ENCODE measurements around the gene SPRING1.

The SPRING1 gene

DNA sequence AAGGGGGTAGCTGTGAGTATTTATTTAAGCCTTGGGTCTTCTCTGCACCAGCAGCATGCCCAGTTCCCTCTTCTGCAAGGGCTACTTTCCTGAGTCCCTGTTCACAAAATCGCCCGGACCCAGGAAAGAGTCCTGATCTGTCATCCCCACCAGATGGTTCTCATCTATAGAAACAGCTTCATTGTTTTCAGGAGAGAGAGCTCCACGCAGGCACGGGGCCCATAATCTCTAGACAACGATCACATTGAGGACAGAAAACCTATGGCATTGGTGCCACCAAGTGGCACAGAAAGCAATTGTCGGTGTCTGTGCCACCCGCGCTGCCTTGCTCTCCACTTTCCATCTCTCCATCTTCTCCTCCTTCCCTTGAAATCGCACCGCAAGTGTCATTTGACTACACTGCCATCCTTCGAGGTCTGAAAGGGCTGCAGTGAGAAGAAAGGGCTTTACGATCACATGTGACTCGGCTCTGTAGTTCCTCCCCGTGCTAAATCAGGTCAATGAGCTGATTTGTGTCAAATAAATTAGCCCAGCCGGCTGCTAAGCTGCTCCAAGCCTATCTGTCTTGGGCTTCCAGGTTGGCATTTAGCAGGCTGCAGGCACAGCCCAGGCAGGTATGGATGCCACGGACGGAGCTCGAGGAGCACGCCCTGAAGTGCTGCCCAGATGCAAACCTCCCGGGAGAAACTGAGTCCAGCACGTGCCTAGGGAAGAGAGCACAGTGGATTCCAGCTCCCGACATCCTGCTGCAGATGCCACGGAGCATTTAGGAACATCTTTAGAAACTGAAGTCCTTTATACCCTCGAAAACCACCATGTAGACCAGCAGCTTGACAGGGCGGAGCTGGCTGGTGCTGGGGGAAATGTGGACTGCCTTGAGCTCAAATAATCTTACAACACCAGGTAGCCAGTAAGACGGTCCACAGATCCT lies 28.8 kb downstream of the SPRING1 start:
- Mint-ChIP-seq H3K9me3 (ENCODE audit: low read depth) (no peaks in the 10 kb centered on the region), H3K36me3 (no peaks in the 10 kb centered on the region), H3K4me1 (ENCODE audit: low read depth) (peaks cover 9% of the 10 kb centered on the region), H3K27me3 (peaks cover 6% of the 10 kb centered on the region), H3K27ac (no peak overlapping the region), H3K4me3 (peak overlapping the region; percentile 76)

DNA sequence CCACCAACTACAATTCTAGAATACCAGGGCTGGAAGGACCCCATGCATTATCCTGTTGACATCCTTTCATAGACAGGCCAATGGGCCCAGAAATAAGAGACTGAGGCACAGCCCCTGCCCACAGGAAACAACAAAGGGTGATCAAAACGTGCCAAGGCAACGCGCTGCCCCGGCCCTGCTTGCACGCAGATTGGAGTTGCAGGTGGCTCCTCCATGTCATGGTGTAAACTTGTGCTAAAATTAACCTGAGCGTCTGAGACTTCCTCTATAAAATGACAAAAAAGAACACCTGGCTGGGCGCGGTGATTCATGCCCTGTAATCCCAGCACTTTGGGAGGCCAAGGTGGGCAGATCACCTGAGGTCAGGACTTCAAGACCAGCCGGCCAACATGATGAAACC lies 30.1 kb downstream of the SPRING1 start:
- no peaks in the 10 kb centered on the region for H3K9me3 Mint-ChIP-seq (ENCODE audit: low read depth)
- H3K27ac Mint-ChIP-seq, result no peak overlapping the region
- H3K27me3 Mint-ChIP-seq, result peaks cover 9% of the 10 kb centered on the region
- peaks cover 2% of the 10 kb centered on the region for H3K36me3 Mint-ChIP-seq
- no peak overlapping the region for H3K4me3 Mint-ChIP-seq
- peaks cover 11% of the 10 kb centered on the region for H3K4me1 Mint-ChIP-seq (ENCODE audit: low read depth)

DNA sequence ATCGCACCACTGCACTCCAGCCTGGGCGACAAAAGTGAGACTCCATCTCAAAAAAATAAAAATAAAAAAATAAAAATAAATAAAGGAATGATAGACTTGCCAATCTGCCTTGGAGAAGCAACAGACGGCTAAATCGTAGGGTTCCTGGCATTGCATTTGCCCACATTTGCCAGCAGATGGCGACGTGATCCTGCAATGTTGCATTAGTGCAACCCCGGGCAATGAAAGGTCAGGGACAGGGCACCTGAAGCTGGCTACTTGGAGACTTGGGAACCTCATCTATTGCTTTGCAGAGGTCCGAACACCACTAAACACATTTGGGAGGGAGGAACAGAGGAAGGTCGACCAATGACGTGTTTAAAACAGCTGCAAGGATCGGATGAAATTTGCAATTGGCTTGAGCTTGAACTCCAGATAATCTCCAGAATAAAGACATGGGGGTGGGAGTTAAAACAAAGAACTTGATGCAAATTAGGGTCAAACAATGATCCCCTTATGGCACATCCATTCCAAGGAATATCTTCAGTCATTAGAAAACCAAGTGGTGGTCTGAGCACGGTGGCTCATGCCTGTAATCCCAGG lies 34.6 kb downstream of the SPRING1 start:
- no peaks in the 10 kb centered on the region for H3K9me3 Mint-ChIP-seq (ENCODE audit: low read depth)
- H3K4me1 Mint-ChIP-seq (ENCODE audit: low read depth), result peaks cover 2% of the 10 kb centered on the region
- peaks cover 2% of the 10 kb centered on the region for H3K36me3 Mint-ChIP-seq
- H3K4me3 Mint-ChIP-seq, result no peak overlapping the region
- no peak overlapping the region for H3K27ac Mint-ChIP-seq
- H3K27me3 Mint-ChIP-seq, result peaks cover 5% of the 10 kb centered on the region

DNA sequence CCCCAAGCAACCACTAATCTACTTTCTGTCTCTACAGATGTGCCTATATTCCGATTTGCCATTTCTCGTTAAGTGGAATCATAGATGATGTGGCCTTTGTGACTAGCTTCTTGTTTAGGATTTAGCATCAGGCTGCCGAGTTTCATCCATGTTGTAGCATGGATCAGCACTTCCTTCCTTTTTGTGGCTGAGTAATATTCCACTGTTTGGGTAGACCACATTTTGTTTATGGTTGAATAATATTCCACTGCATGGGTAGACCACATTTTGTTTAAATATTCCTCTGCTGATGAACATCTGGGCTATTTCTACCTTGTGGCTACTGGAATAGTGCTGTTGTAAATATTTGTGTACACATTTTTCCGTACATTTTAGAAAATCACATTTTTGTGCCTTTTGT lies 36.4 kb downstream of the SPRING1 start:
- no peak overlapping the region for H3K27ac Mint-ChIP-seq
- peaks cover 2% of the 10 kb centered on the region for H3K4me1 Mint-ChIP-seq (ENCODE audit: low read depth)
- H3K4me3 Mint-ChIP-seq, result no peak overlapping the region
- H3K9me3 Mint-ChIP-seq (ENCODE audit: low read depth), result no peaks in the 10 kb centered on the region
- peaks cover 2% of the 10 kb centered on the region for H3K36me3 Mint-ChIP-seq
- peaks cover 5% of the 10 kb centered on the region for H3K27me3 Mint-ChIP-seq

DNA sequence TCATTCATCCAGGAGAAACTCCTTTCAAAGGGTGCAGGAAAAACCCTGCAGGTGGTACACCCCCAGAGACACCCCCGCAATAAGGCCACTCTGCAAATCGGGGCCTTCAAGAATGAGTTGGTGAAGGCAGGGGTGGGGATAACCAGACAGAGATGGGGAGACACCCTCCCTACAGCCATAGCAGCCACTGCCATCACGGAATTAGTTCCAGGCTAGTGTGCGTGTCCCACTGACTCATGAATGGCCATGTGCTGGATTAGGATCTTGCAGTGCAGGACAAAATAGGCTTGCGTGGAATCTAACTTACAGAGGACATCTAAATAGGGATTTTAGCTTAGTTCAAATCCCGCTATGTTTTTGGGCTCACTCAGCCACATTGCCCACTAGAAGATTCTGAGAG lies 37.8 kb downstream of the SPRING1 start:
- H3K4me3 Mint-ChIP-seq, result no peak overlapping the region
- H3K27ac Mint-ChIP-seq, result no peak overlapping the region
- peaks cover 2% of the 10 kb centered on the region for H3K36me3 Mint-ChIP-seq
- peaks cover 5% of the 10 kb centered on the region for H3K4me1 Mint-ChIP-seq (ENCODE audit: low read depth)
- no peaks in the 10 kb centered on the region for H3K9me3 Mint-ChIP-seq (ENCODE audit: low read depth)
- H3K27me3 Mint-ChIP-seq, result peaks cover 4% of the 10 kb centered on the region

DNA sequence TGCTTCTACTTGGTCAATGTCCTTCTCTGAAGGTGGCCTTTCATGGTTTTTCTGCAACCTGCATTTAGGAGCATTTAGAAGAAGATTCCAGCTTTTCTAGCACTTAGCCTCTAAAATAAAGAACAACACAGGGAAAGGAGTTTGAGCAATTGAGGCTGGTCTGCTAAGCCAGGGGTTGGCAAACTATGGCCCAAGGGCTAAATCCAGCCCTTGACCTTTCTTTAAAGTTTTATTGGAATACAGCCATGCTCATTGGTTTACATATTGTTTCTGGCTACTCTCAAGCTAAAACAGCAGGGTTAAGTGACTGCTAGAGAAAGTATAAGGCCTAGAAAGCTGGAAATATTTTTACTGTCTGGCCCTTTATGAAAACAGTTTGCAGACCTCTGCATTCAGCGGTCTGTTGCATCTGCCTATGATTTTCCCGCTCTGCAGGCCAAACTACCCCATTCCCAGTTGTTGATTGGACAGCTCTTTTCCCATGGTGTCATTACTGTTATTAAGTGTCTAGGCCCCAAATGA lies 39.3 kb downstream of the SPRING1 start:
- Mint-ChIP-seq H3K4me1 (ENCODE audit: low read depth) (peaks cover 7% of the 10 kb centered on the region), H3K27me3 (peaks cover 11% of the 10 kb centered on the region), H3K27ac (no peak overlapping the region), H3K9me3 (ENCODE audit: low read depth) (no peaks in the 10 kb centered on the region), H3K4me3 (no peak overlapping the region), H3K36me3 (peaks cover 2% of the 10 kb centered on the region)

DNA sequence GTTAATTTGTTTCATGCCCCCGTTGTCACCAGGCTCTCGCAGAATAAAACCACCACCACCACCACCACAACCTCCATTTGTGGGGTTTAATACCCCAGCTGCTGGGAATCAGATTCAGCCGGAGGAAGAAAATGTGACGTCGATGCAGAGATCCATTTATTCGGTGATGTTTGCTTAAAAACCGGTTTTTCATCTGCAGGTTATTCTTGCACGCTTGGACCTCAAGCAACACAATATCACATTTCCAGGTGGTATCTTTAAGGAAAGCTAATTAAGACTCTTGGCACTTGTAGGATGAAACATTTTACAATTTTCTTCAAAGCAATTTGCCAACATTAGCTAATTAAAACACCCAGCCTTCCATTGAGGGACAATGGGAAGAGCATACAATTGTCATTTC lies 39.8 kb downstream of the SPRING1 start:
- peaks cover 9% of the 10 kb centered on the region for H3K4me1 Mint-ChIP-seq (ENCODE audit: low read depth)
- no peak overlapping the region for H3K4me3 Mint-ChIP-seq
- no peak overlapping the region for H3K27ac Mint-ChIP-seq
- H3K27me3 Mint-ChIP-seq, result peaks cover 10% of the 10 kb centered on the region
- no peaks in the 10 kb centered on the region for H3K9me3 Mint-ChIP-seq (ENCODE audit: low read depth)
- H3K36me3 Mint-ChIP-seq, result no peaks in the 10 kb centered on the region

DNA sequence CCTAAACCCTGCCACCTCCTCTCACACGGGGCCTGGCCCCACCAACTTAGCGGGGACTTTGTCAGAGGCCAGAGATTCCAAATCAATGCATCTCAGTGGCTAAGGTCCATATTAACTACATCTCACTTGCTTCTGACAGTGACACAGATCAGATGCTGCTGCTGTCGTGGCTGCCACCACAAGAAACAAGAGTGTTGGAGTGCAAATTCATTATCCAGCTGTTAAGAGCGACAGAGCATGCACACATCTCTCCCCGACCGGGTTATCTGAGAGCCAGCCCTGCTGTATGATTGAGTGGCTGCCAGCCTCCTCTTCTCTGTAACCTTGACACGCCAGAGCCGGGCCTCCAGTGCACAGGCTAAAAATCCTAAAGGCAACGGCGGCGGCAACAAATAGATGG lies 40.2 kb downstream of the SPRING1 start:
- Mint-ChIP-seq H3K4me1 (ENCODE audit: low read depth) (peaks cover 11% of the 10 kb centered on the region), H3K9me3 (ENCODE audit: low read depth) (no peaks in the 10 kb centered on the region), H3K27me3 (peaks cover 13% of the 10 kb centered on the region), H3K27ac (no peak overlapping the region), H3K4me3 (no peak overlapping the region), H3K36me3 (no peaks in the 10 kb centered on the region)

DNA sequence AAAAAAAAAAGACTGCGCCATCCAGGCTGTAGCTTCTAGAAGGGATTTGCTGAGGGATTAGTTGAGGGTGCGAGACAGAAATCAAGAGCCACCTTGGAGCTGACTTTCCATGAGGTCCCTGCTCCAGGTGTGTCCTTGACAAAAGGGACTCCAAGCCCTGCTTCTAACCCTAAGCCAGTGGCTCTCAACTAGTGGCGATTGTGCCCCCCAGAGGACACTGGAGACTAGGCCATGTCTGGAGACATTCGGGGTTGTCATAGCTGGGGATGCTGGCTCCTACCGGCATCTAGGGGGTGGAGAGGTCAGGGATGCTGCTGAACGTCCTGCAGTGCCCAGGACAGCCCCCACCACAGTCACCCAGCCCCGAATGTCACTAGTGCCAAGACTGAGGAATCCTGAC lies 40.6 kb downstream of the SPRING1 start:
- Mint-ChIP-seq H3K27me3 (peaks cover 14% of the 10 kb centered on the region), H3K9me3 (ENCODE audit: low read depth) (no peaks in the 10 kb centered on the region), H3K36me3 (no peaks in the 10 kb centered on the region), H3K4me3 (no peak overlapping the region), H3K27ac (no peak overlapping the region), H3K4me1 (ENCODE audit: low read depth) (peaks cover 11% of the 10 kb centered on the region)

DNA sequence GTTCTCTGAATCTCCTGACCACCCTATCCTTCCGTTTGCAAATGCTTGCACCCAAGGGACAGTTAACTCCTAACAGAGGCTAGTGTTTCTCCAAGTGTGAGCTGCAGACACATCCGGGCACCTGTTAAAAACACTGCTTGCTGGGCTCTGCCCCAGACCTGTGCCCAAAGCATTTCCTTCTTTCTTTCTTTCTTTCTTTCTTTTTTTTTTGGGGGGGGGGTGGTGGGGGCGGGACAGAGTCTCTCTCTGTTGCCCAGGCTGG lies 42.5 kb downstream of the SPRING1 start:
- peaks cover 11% of the 10 kb centered on the region for H3K4me1 Mint-ChIP-seq (ENCODE audit: low read depth)
- no peak overlapping the region for H3K27ac Mint-ChIP-seq
- peaks cover 14% of the 10 kb centered on the region for H3K27me3 Mint-ChIP-seq

DNA sequence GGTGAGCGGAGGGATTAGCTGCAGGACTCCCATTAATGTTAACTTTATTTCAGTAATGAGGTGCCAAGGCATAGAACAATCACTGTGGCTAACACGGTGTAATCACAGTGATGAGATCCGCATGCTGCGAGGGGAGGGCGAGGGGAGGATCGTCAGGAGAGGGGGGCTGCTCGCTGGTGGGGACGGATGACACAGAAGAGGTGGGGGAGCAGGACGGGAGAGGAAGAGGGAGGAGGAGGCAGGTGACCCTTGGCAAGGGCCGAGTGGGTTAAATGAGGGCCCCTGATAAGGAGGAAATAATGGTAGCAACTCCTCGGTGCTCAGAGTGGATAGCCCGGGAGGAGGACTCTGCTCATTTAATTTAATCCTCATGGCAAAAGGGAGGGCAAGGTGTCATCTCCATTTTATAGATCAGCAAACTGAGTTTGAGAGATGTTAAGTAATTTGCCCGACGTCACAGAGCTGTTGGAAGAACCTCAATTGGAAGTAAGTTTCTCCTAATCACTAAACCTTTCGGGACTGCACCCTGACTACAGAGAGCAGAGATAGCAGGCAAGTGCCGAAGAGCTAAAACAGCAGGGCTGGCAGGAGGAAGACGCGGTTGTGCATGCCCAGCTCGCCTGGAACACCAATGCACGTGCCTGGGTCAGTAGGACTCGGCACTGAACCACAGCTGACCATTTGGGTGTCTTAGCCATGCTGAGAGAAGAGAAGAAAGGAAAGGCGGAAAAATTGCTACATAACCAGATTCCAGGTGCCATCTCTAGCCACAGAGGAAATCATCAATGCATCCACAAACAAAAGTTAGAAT lies 43.0 kb downstream of the SPRING1 start:
- H3K27me3 Mint-ChIP-seq, result peaks cover 14% of the 10 kb centered on the region
- H3K4me1 Mint-ChIP-seq (ENCODE audit: low read depth), result peaks cover 11% of the 10 kb centered on the region
- no peaks in the 10 kb centered on the region for H3K36me3 Mint-ChIP-seq
- no peak overlapping the region for H3K27ac Mint-ChIP-seq
- no peak overlapping the region for H3K4me3 Mint-ChIP-seq
- H3K9me3 Mint-ChIP-seq (ENCODE audit: low read depth), result no peaks in the 10 kb centered on the region

More for the DNA sequence above, 42.5 kb downstream of the SPRING1 start:
- no peaks in the 10 kb centered on the region for H3K36me3 Mint-ChIP-seq
- H3K9me3 Mint-ChIP-seq (ENCODE audit: low read depth), result no peaks in the 10 kb centered on the region
- H3K4me3 Mint-ChIP-seq, result no peak overlapping the region

DNA sequence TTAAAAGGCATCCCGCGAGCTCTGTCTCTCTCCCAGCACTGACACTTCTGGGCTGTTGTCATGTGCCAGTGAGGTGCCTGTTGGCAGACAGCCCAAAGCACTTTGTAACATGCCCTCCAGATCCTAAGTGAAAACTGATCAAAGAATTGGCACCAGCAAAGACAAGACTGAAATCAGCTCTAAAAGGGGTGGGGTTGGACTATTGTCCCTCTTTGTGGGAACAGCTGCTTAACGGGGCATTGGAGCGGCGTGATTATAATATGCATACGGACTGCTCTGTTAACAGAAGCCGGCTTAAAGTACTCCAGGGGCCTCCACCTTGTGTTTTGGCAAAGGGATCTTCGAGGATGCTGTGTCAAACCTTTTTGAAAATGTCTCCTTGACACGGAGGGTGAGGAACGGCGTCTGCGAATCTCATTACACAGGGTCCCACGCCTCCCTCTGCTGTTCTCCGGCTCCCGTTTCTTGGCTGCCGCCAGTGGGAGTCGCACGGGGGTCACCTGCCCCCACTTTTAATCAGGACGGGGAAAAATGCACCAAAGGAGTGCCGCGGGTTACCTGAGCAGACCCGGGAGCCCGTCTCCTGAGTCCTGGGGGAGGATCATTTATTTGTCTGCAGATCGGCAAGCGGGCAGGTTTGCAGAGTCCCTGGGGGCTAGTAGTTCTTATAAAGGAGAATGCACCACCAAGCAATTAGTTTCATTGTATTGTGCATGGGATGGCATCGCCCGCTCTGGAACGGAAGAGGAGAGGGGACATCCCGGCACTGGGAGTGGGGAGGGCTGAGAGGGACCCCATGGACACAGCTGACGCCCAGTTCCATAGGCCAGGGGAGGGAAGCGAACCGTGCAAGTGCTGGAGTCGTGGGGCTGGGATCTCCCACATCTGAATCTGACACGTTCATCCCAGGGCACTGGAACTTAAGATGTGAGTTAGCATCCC lies 44.3 kb downstream of the SPRING1 start:
- peaks cover 14% of the 10 kb centered on the region for H3K27me3 Mint-ChIP-seq
- H3K36me3 Mint-ChIP-seq, result no peaks in the 10 kb centered on the region
- H3K4me1 Mint-ChIP-seq (ENCODE audit: low read depth), result peaks cover 11% of the 10 kb centered on the region
- H3K9me3 Mint-ChIP-seq (ENCODE audit: low read depth), result no peaks in the 10 kb centered on the region
- no peak overlapping the region for H3K4me3 Mint-ChIP-seq
- H3K27ac Mint-ChIP-seq, result no peak overlapping the region

DNA sequence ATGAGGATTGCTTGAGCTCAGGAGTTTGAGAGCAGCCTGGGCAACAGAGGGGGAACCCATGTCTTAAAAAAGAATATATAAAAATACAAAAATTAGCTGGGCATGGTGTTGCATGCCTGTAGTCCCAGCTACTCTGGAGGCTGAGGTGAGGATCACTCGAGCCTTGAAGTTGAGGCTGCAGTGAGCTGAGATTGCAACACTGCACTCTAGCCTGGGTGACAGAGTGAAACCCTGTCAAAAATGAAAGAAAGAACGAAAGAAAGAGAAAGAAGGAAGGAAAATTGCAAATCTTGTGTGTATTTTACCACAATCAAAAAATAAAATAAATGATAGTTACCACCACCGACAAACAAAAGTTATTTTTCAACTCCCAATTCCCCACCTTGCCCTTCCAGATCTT lies 45.3 kb downstream of the SPRING1 start:
- Mint-ChIP-seq H3K27ac (no peak overlapping the region), H3K9me3 (ENCODE audit: low read depth) (no peaks in the 10 kb centered on the region), H3K4me3 (no peak overlapping the region), H3K27me3 (peaks cover 14% of the 10 kb centered on the region), H3K36me3 (no peaks in the 10 kb centered on the region), H3K4me1 (ENCODE audit: low read depth) (peaks cover 11% of the 10 kb centered on the region)

DNA sequence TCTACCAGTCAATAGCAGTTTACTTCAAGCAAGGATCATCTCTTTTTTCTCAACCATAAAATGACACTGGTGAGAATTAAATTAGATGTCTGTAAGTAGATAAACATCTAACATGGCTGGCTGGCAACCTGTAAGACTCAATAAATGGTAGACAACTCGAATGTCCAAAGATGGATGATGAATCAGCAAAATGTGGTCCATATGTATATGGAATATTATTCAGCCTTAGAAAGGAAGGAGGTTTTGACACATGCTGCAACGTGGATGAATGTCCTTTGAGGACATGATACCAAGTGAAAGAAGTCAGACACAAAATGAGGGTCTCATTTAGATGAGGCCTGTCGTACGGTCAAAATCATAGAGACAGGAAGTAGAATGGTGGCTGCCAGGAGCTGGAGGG lies 46.2 kb downstream of the SPRING1 start:
- H3K9me3 Mint-ChIP-seq (ENCODE audit: low read depth), result no peaks in the 10 kb centered on the region
- peaks cover 11% of the 10 kb centered on the region for H3K4me1 Mint-ChIP-seq (ENCODE audit: low read depth)
- peaks cover 14% of the 10 kb centered on the region for H3K27me3 Mint-ChIP-seq
- H3K27ac Mint-ChIP-seq, result no peak overlapping the region
- H3K36me3 Mint-ChIP-seq, result no peaks in the 10 kb centered on the region
- no peak overlapping the region for H3K4me3 Mint-ChIP-seq
